Measurements from ENCODE around the gene SLC7A6OS. TPM values are rescaled to one million over a fixed set of nuclear protein-coding genes. Genes with fewer than 3 reads are reported as not detected.
A peak's percentile ranks its signal among the peaks of the same experiment; 100 is the strongest.

SLC7A6OS gene
- total and polyA plus RNA-seq, 10 of the 15 experiments (the other 5 are each of a cell fraction or from before 2014, with no cell fraction given): 2.9 to 27.4 (median 16.9) TPM

DNA sequence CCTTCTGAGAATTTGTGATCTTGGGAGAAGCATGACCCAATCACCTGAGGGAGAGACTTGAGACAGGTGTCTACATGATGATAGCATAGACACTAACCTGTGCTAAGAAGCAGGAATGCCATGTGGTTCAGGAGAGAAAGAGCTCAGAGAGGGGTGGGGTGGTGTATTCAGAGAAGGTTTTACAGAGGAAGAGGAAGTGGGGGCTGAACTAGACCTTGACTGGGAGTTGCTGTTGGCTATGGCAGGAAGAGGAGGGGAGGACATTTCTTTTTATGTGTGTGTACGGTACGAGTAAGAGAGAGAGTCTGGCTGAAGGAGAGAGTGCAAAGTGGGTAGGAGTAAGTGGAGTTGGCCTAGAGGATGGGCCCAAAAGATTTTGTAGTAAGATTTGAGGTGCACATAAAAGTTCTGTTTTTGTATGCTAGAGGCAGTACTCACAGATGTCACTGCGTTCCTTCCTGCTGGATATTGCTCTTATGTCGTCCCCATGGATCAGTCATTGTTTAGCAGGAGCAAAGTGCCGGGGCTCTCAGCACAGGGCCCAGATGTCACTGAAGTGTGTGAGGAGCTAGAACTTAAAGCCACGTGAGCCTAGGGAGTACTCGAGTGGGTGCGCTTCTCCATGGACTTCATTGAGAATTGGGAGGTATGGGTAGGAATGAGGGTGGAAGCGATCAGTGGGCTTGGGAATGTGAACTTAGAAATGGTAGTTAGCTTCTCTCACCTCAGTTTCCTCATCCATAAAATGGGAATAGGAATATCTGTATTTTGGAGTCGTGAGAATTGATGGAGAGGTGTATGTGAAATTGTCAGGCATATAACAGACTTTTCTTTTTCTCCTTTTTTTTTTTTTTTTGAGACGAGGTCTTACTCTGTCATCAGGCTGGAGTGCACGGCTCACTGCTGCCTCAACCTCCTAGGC is 24.3 kb downstream of the SLC7A6OS start (continued):
- TF ChIP-seq NR2F1 (conservative IDR thresholded peaks at IDR 0.05) (no peak), EED (IDR thresholded peaks at IDR 0.05; ENCODE audit: low read depth) (no peak; the same call in 1 of the 2 replicates), RBBP5 (conservative IDR thresholded peaks at IDR 0.05) (no peak), TAF1 (IDR thresholded peaks at IDR 0.05; ENCODE audit: borderline replicate concordance, low read depth, low read length) (no peak), ATF7 (IDR thresholded peaks at IDR 0.05; ENCODE audit: low read depth) (no peak), FOXM1 (IDR thresholded peaks at IDR 0.05; ENCODE audit: low read depth, low read length) (no peak), ZNF217 (IDR thresholded peaks at IDR 0.05) (no peak), DPF2 (IDR thresholded peaks at IDR 0.05) (no peak), TCF12 (IDR thresholded peaks at IDR 0.05; ENCODE audit: low read depth, low read length) (no peak), TARDBP (IDR thresholded peaks at IDR 0.05; ENCODE audit: borderline replicate concordance) (no peak), HDGF (IDR thresholded peaks at IDR 0.05) (0 out of 2 replicates have a peak, but pooled peaks have one; percentile 77), TCF3 (IDR thresholded peaks at IDR 0.05; ENCODE audit: borderline replicate concordance, insufficient read depth, low read depth, low read length) (no peak), CREB1 (IDR thresholded peaks at IDR 0.05; ENCODE audit: low read depth) (no peak), MXI1 (IDR thresholded peaks at IDR 0.05; ENCODE audit: low read depth, low read length) (0 out of 2 replicates have a peak, but pooled peaks have one; percentile 33), RB1 (IDR thresholded peaks at IDR 0.05; ENCODE audit: borderline replicate concordance) (no peak), BHLHE40 (IDR thresholded peaks at IDR 0.05; ENCODE audit: borderline replicate concordance in 1 of 2, low read depth in 2 of 2, low read length in 1 of 2) (no peak)
- TF ChIP-seq, protein P1, sequence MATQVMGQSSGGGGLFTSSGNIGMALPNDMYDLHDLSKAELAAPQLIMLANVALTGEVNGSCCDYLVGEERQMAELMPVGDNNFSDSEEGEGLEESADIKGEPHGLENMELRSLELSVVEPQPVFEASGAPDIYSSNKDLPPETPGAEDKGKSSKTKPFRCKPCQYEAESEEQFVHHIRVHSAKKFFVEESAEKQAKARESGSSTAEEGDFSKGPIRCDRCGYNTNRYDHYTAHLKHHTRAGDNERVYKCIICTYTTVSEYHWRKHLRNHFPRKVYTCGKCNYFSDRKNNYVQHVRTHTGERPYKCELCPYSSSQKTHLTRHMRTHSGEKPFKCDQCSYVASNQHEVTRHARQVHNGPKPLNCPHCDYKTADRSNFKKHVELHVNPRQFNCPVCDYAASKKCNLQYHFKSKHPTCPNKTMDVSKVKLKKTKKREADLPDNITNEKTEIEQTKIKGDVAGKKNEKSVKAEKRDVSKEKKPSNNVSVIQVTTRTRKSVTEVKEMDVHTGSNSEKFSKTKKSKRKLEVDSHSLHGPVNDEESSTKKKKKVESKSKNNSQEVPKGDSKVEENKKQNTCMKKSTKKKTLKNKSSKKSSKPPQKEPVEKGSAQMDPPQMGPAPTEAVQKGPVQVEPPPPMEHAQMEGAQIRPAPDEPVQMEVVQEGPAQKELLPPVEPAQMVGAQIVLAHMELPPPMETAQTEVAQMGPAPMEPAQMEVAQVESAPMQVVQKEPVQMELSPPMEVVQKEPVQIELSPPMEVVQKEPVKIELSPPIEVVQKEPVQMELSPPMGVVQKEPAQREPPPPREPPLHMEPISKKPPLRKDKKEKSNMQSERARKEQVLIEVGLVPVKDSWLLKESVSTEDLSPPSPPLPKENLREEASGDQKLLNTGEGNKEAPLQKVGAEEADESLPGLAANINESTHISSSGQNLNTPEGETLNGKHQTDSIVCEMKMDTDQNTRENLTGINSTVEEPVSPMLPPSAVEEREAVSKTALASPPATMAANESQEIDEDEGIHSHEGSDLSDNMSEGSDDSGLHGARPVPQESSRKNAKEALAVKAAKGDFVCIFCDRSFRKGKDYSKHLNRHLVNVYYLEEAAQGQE (IDR thresholded peaks at IDR 0.05; ENCODE audit: low read depth, low read length): no peak
- TF ChIP-seq, protein P2, sequence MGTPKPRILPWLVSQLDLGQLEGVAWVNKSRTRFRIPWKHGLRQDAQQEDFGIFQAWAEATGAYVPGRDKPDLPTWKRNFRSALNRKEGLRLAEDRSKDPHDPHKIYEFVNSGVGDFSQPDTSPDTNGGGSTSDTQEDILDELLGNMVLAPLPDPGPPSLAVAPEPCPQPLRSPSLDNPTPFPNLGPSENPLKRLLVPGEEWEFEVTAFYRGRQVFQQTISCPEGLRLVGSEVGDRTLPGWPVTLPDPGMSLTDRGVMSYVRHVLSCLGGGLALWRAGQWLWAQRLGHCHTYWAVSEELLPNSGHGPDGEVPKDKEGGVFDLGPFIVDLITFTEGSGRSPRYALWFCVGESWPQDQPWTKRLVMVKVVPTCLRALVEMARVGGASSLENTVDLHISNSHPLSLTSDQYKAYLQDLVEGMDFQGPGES (IDR thresholded peaks at IDR 0.05): no peak
- TF ChIP-seq, protein P3, sequence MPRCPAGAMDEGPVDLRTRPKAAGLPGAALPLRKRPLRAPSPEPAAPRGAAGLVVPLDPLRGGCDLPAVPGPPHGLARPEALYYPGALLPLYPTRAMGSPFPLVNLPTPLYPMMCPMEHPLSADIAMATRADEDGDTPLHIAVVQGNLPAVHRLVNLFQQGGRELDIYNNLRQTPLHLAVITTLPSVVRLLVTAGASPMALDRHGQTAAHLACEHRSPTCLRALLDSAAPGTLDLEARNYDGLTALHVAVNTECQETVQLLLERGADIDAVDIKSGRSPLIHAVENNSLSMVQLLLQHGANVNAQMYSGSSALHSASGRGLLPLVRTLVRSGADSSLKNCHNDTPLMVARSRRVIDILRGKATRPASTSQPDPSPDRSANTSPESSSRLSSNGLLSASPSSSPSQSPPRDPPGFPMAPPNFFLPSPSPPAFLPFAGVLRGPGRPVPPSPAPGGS (IDR thresholded peaks at IDR 0.05; ENCODE audit: borderline replicate concordance, insufficient read depth, low read depth, low read length, poor library complexity, severe bottlenecking): no peak
